DND-41 (cell line): ENCODE results near the gene TJP2.

ENCODE experiments used
- CTCF ChIP-seq: IDR thresholded peaks from 2 replicates; pipeline ENCODE4 v1.5.1; 2012; ENCODE audit warnings: borderline replicate concordance, low read length, moderate library complexity, mild to moderate bottlenecking; ENCODE audit not compliant: poor library complexity, severe bottlenecking; ENCODE audit errors: extremely low read depth
- EZH2 ChIP-seq: IDR thresholded peaks from 3 replicates; pipeline ENCODE4 v1.6.1; 2012; ENCODE audit warnings: borderline replicate concordance, low read depth, mild to moderate bottlenecking, moderate library complexity, low read length, inconsistent platforms; ENCODE audit not compliant: severe bottlenecking

- no peak for TF ChIP-seq CTCF
- no peak for TF ChIP-seq EZH2
Measured at GRCh38 chr9:69204326-69204725, 30.2 kb downstream of the TJP2 start.
